Natural killer cell (primary cell): Measurements from ENCODE around the gene ZNF215. TPM values are rescaled to one million over a fixed set of nuclear protein-coding genes. Genes with fewer than 3 reads are reported as not detected.

Experiments used
- ATAC-seq, 3 donors: fragments of 150-1000 bp in 2 of 3; fragments of 200-7000 bp in 1 of 3; cut with Tn5 transposase; 1 replicate in 1 of 3; 2 replicates in 2 of 3; pipeline ENCODE4 v1.10.0; 2021; ENCODE audit warnings: mild to moderate bottlenecking in 2 of 3, moderate library complexity in 2 of 3
- DNase-seq, 2 donors: peaks; one replicate each; pipeline versions ENCODE4 v3.0.0 to v3.0.0-alpha.2; 2013 to 2021; ENCODE audit warnings: mixed read lengths in 1 of 2
- H3K27ac ChIP-seq: one replicate; pipeline ENCODE4 v1.5.1; 2013; ENCODE audit warnings: mild to moderate bottlenecking, low read length
- H3K27me3 ChIP-seq: one replicate; pipeline ENCODE4 v1.6.1; 2013; ENCODE audit warnings: low read length; ENCODE audit not compliant: control insufficient read depth, insufficient read depth
- H3K36me3 ChIP-seq: one replicate; pipeline ENCODE4 v1.6.1; 2013; ENCODE audit warnings: low read length; ENCODE audit not compliant: control insufficient read depth, insufficient read depth
- H3K4me1 ChIP-seq: one replicate; pipeline ENCODE4 v1.6.1; 2013; ENCODE audit warnings: low read length; ENCODE audit not compliant: control insufficient read depth, insufficient read depth
- H3K4me3 ChIP-seq: one replicate; pipeline ENCODE4 v1.5.1; 2013; ENCODE audit warnings: low read length
- H3K9me3 ChIP-seq: one replicate; pipeline ENCODE4 v1.6.1; 2013; ENCODE audit warnings: low read length; ENCODE audit not compliant: control insufficient read depth, insufficient read depth
- H3K27ac Mint-ChIP-seq, 2 donors: one replicate each; pipeline ENCODE4 v1.8.0; 2022; ENCODE audit warnings: mild to moderate bottlenecking in 2 of 2, mixed read lengths in 2 of 2, moderate library complexity in 1 of 2
- H3K27me3 Mint-ChIP-seq, 2 donors: one replicate each; pipeline ENCODE4 v1.8.0; 2022; ENCODE audit warnings: low read depth in 2 of 2, mixed read lengths in 2 of 2
- H3K36me3 Mint-ChIP-seq: one replicate; pipeline ENCODE4 v1.8.0; 2022; ENCODE audit warnings: mixed read lengths
- H3K4me1 Mint-ChIP-seq, 2 donors: one replicate each; pipeline ENCODE4 v1.8.0; 2022; ENCODE audit warnings: mixed read lengths in 2 of 2
- H3K4me3 Mint-ChIP-seq: one replicate; pipeline ENCODE4 v1.8.0; 2022; ENCODE audit warnings: mild to moderate bottlenecking, moderate library complexity, mixed read lengths
- H3K9me3 Mint-ChIP-seq, 2 donors: one replicate each; pipeline ENCODE4 v1.8.0; 2022; ENCODE audit warnings: mixed read lengths in 2 of 2
- WGBS: methylation state at CpG from one replicate; pipeline ENCODE4 v1.1.7; 2013; ENCODE audit warnings: missing lambda C conversion rate; ENCODE audit not compliant: insufficient coverage; 5-methylcytosine and 5-hydroxymethylcytosine counted together
- intact Hi-C: fragments of 100-400 bp; cut with micrococcal nuclease; formaldehyde crosslinking; loops from one replicate; pipeline ENCODE4 v1.14.2; 2022
- total RNA-seq, 4 donors: library from RNA; stranded (reverse); fragments of 120-200 nt in 1 of 4; gene quantifications; one replicate each; pipeline versions ENCODE4 v1.2.3 to v1.2.4, GENCODE V29; 2013 to 2022
- TF ChIP-seq, protein P1 (sequence below): fragments of 200-600 bp; IDR thresholded peaks from one replicate; pipeline ENCODE4 v1.8.0; 2022; ENCODE audit warnings: antibody characterized with exemption

ZNF215 gene
- total RNA-seq, 3 donors from 2014 or later (not counting 1 experiment from before 2014, with no cell fraction given): 0.26 to 0.80 TPM; not detected in 1

- no peak for ATAC-seq
- H3K36me3 Mint-ChIP-seq: no peaks in the 10 kb centered on the region
- H3K4me3 Mint-ChIP-seq: no peak overlapping the region
- H3K36me3 ChIP-seq: no peaks in the 10 kb centered on the region
- intact Hi-C loops: no loop called here
- H3K27me3 Mint-ChIP-seq: peaks cover 0 to 4% of the 10 kb centered on the region in 2 donors
- H3K27ac Mint-ChIP-seq: no peak overlapping the region
- WGBS: 81% methylated on average over 10 of the region's 11 CpGs
- H3K27me3 ChIP-seq: no peaks in the 10 kb centered on the region
- H3K4me3 ChIP-seq: no peak overlapping the region
- no peak for DNase-seq
- no peaks in the 10 kb centered on the region for H3K4me1 ChIP-seq
- H3K27ac ChIP-seq: no peak overlapping the region
- no peaks in the 10 kb centered on the region for H3K4me1 Mint-ChIP-seq
- no peaks in the 10 kb centered on the region for H3K9me3 ChIP-seq
- TF ChIP-seq, protein P1, sequence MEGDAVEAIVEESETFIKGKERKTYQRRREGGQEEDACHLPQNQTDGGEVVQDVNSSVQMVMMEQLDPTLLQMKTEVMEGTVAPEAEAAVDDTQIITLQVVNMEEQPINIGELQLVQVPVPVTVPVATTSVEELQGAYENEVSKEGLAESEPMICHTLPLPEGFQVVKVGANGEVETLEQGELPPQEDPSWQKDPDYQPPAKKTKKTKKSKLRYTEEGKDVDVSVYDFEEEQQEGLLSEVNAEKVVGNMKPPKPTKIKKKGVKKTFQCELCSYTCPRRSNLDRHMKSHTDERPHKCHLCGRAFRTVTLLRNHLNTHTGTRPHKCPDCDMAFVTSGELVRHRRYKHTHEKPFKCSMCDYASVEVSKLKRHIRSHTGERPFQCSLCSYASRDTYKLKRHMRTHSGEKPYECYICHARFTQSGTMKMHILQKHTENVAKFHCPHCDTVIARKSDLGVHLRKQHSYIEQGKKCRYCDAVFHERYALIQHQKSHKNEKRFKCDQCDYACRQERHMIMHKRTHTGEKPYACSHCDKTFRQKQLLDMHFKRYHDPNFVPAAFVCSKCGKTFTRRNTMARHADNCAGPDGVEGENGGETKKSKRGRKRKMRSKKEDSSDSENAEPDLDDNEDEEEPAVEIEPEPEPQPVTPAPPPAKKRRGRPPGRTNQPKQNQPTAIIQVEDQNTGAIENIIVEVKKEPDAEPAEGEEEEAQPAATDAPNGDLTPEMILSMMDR: no peak
- H3K9me3 Mint-ChIP-seq: no peaks in the 10 kb centered on the region
Measured at GRCh38 chr11:6992457-6993417, 66.5 kb downstream of the ZNF215 start.

DNA sequence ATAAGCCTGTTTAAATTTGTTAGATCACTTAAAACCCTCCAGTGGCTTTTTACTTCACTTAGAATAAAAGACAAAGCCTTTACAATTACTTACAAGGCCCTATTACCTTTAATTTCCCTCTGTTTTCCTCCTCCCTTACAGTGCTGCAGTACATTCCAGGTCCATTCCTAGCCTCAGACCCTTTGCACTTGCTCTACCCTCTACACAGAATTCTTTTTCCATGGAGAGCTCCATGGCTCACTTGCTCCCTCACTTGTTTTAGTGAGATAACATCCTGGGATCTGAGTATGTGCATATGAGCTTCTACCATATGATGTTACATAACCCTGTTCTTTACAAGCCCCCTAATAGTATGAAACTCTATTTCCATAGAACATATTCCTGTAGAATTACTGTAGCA lies 69.5 kb downstream of the ZNF215 start:
- no peak overlapping the region for H3K4me3 ChIP-seq
- H3K4me1 Mint-ChIP-seq: no peaks in the 10 kb centered on the region
- no peaks in the 10 kb centered on the region for H3K36me3 ChIP-seq
- no peaks in the 10 kb centered on the region for H3K27me3 ChIP-seq
- H3K27ac ChIP-seq: no peak overlapping the region
- H3K27ac Mint-ChIP-seq: no peak overlapping the region
- H3K4me3 Mint-ChIP-seq: no peak overlapping the region
- no peaks in the 10 kb centered on the region for H3K4me1 ChIP-seq
- intact Hi-C loops: no loop called here
- peaks cover 9 to 13% of the 10 kb centered on the region in 2 donors for H3K27me3 Mint-ChIP-seq
- TF ChIP-seq, protein P1: no peak
- no peaks in the 10 kb centered on the region for H3K9me3 ChIP-seq
- ATAC-seq (no peak), DNase-seq (no peak)
- H3K9me3 Mint-ChIP-seq: no peaks in the 10 kb centered on the region
- no peaks in the 10 kb centered on the region for H3K36me3 Mint-ChIP-seq

DNA sequence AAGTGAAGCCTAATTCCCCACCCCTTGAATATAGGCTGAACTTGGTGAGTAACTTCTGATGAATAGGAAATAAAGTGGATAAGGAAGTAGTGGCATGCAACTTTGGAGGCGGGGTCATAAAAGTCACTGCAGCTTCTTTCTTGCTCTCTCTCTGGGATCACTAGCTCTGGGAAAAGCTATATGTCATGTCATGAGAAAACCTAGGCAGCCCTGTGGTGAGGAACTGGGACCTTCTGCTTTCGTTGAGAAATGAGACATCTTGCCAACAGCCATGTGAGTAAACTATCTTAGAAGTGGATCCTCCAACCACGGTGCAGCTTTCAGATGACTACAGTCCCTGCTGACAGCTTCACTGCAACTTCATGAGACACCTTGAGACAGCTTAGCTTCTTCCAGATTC lies 78.3 kb downstream of the ZNF215 start:
- ATAC-seq (no peak), DNase-seq (no peak)
- H3K27ac Mint-ChIP-seq: no peak overlapping the region
- 62% methylated on average over 3 of the region's 3 CpGs for WGBS
- TF ChIP-seq, protein P1: no peak
- Histone ChIP-seq H3K4me3 (no peak overlapping the region), H3K9me3 (no peaks in the 10 kb centered on the region), H3K27me3 (no peaks in the 10 kb centered on the region), H3K4me1 (no peaks in the 10 kb centered on the region), H3K36me3 (no peaks in the 10 kb centered on the region), H3K27ac (no peak overlapping the region)
- no peaks in the 10 kb centered on the region for H3K4me1 Mint-ChIP-seq
- no peaks in the 10 kb centered on the region for H3K36me3 Mint-ChIP-seq
- intact Hi-C loops: no loop called here
- no peaks in the 10 kb centered on the region for H3K9me3 Mint-ChIP-seq
- peaks cover 9 to 12% of the 10 kb centered on the region in 2 donors for H3K27me3 Mint-ChIP-seq
- H3K4me3 Mint-ChIP-seq: no peak overlapping the region

Other genes with a start within 250 kb of the ZNF215 start
- 10 to 100 TPM in 2 of 3 donors, 1 to 10 TPM in 1; 9.0 to 11.8 (median 11.4) TPM for gene MRPL17, start 243.1 kb upstream of the ZNF215 start, total RNA-seq
- not detected for gene OR2AG2, start 154.4 kb upstream of the ZNF215 start, total RNA-seq
- not detected for gene OR2AG1, start 143.4 kb upstream of the ZNF215 start, total RNA-seq
- not detected for gene OR6A2, start 126.7 kb upstream of the ZNF215 start, total RNA-seq
- gene OR10A5, start 80.7 kb upstream of the ZNF215 start, total RNA-seq: not detected
- under 1 TPM in 1 of 3 donors, not detected in 2; 0.05 TPM for gene OR10A2, start 63.4 kb upstream of the ZNF215 start, total RNA-seq
- not detected for gene OR10A4, start 49.8 kb upstream of the ZNF215 start, total RNA-seq
- not detected for gene OR2D2, start 33.9 kb upstream of the ZNF215 start, total RNA-seq
- gene OR2D3, start 5.4 kb upstream of the ZNF215 start, total RNA-seq: not detected
- not detected for gene ZNF214, start 93.9 kb downstream of the ZNF215 start, total RNA-seq
- not detected for gene NLRP14, start 94.1 kb downstream of the ZNF215 start, total RNA-seq
- gene RBMXL2, start 162.6 kb downstream of the ZNF215 start, total RNA-seq: not detected